OCI-LY1 (cell line): Measurements from ENCODE around the gene DUSP6.

Source experiments
- H2AFZ ChIP-seq: fragments of 200-600 bp; sonication (generic), shearing (Covaris generic); 2 replicates; pipeline ENCODE4 v1.6.0; 2014; ENCODE audit warnings: antibody characterized with exemption, mild to moderate bottlenecking, low read length
- H3F3A ChIP-seq: fragments of 200-600 bp; sonication (generic), shearing (Covaris generic); 2 replicates; pipeline ENCODE4 v1.6.0; 2014; ENCODE audit warnings: mild to moderate bottlenecking, antibody characterized with exemption, low read length, moderate library complexity; ENCODE audit not compliant: insufficient read depth
- H3K27ac ChIP-seq: fragments of 200-600 bp; sonication (generic); 2 replicates; pipeline ENCODE4 v1.5.1; 2014; ENCODE audit warnings: low read length, mixed run types, mild to moderate bottlenecking, low read depth; ENCODE audit not compliant: poor library complexity, severe bottlenecking
- H3K27me3 ChIP-seq: fragments of 200-600 bp; sonication (generic); 2 replicates; pipeline ENCODE4 v1.6.0; 2014; ENCODE audit warnings: antibody characterized with exemption, mild to moderate bottlenecking, low read length, moderate library complexity; ENCODE audit not compliant: insufficient read depth
- H3K36me3 ChIP-seq: fragments of 200-600 bp; sonication (generic); 2 replicates; pipeline ENCODE4 v1.6.1; 2014; ENCODE audit warnings: mild to moderate bottlenecking, antibody characterized with exemption, low read length, moderate library complexity, mixed read lengths; ENCODE audit not compliant: insufficient read depth
- H3K4me1 ChIP-seq: fragments of 200-600 bp; sonication (generic); 2 replicates; pipeline ENCODE4 v1.5.1; 2014; ENCODE audit warnings: mild to moderate bottlenecking, low read length, moderate library complexity; ENCODE audit not compliant: insufficient read depth, severe bottlenecking
- H3K4me2 ChIP-seq: fragments of 200-600 bp; sonication (generic), shearing (Covaris generic); 2 replicates; pipeline ENCODE4 v1.6.1; 2014; ENCODE audit warnings: low read length
- H3K4me3 ChIP-seq: fragments of 200-600 bp; sonication (generic); 2 replicates; pipeline ENCODE4 v1.5.1; 2014; ENCODE audit warnings: low read length, low read depth, mild to moderate bottlenecking, mixed read lengths; ENCODE audit not compliant: poor library complexity, severe bottlenecking
- H3K79me2 ChIP-seq: fragments of 200-600 bp; shearing (Covaris generic); 2 replicates; pipeline ENCODE4 v1.6.1; 2016; ENCODE audit warnings: mixed run types, low read length, mixed read lengths; ENCODE audit not compliant: insufficient read depth
- H3K9ac ChIP-seq: fragments of 200-600 bp; sonication (generic), shearing (Covaris generic); 2 replicates; pipeline ENCODE4 v1.6.1; 2014; ENCODE audit warnings: mild to moderate bottlenecking, low read length, mixed read lengths
- H3K9me2 ChIP-seq: fragments of 200-600 bp; sonication (generic), shearing (Covaris generic); 2 replicates; pipeline ENCODE4 v1.6.1; 2014; ENCODE audit warnings: low read depth, mild to moderate bottlenecking, low read length, mixed read lengths
- H3K9me3 ChIP-seq: fragments of 200-600 bp; shearing (Covaris generic); 2 replicates; pipeline ENCODE4 v1.6.1; 2014; ENCODE audit warnings: low read length, mixed read lengths
- H4K20me1 ChIP-seq: fragments of 200-600 bp; sonication (generic), shearing (Covaris generic); 2 replicates; pipeline ENCODE4 v1.6.0; 2016; ENCODE audit warnings: mild to moderate bottlenecking, low read length; ENCODE audit not compliant: insufficient read depth
- EZH2 ChIP-seq: fragments of 200-600 bp; sonication (generic), shearing (Covaris generic); IDR thresholded peaks from 2 replicates; pipeline ENCODE4 v1.8.0; 2017; ENCODE audit warnings: borderline replicate concordance, mixed run types, mild to moderate bottlenecking, antibody characterized with exemption, low read length, moderate library complexity, mixed read lengths
- TF ChIP-seq, protein P1 (sequence below): fragments of 200-600 bp; sonication (generic), shearing (Covaris generic); IDR thresholded peaks from 2 replicates; pipeline ENCODE4 v1.5.1; 2017; ENCODE audit warnings: mild to moderate bottlenecking, antibody characterized with exemption, low read length, moderate library complexity, mixed read lengths

The DUSP6 gene

GRCh38 chr12:89395712-89396111 lies 43.4 kb upstream of the DUSP6 start:
- Histone ChIP-seq H3K9me3 (no peaks in the 10 kb centered on the region), H3K9me2 (no peaks in the 10 kb centered on the region), H3K9ac (no peak overlapping the region), H2AFZ (no peak overlapping the region), H3K4me2 (no peak overlapping the region), H3K27me3 (no peaks in the 10 kb centered on the region), H4K20me1 (no peaks in the 10 kb centered on the region), H3K36me3 (no peaks in the 10 kb centered on the region), H3K4me1 (no peaks in the 10 kb centered on the region), H3K79me2 (no peaks in the 10 kb centered on the region), H3K4me3 (no peak overlapping the region), H3F3A (no peaks in the 10 kb centered on the region), H3K27ac (no peak overlapping the region)
- TF ChIP-seq, protein P1, sequence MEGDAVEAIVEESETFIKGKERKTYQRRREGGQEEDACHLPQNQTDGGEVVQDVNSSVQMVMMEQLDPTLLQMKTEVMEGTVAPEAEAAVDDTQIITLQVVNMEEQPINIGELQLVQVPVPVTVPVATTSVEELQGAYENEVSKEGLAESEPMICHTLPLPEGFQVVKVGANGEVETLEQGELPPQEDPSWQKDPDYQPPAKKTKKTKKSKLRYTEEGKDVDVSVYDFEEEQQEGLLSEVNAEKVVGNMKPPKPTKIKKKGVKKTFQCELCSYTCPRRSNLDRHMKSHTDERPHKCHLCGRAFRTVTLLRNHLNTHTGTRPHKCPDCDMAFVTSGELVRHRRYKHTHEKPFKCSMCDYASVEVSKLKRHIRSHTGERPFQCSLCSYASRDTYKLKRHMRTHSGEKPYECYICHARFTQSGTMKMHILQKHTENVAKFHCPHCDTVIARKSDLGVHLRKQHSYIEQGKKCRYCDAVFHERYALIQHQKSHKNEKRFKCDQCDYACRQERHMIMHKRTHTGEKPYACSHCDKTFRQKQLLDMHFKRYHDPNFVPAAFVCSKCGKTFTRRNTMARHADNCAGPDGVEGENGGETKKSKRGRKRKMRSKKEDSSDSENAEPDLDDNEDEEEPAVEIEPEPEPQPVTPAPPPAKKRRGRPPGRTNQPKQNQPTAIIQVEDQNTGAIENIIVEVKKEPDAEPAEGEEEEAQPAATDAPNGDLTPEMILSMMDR = no peak
- no peak for TF ChIP-seq EZH2

GRCh38 chr12:89393551-89394121 lies 41.3 kb upstream of the DUSP6 start:
- TF ChIP-seq EZH2 = no peak
- TF ChIP-seq, protein P1 = no peak
- Histone ChIP-seq H3K36me3 (no peaks in the 10 kb centered on the region), H3K4me2 (no peak overlapping the region), H3K27me3 (no peaks in the 10 kb centered on the region), H3K9ac (no peak overlapping the region), H3K9me2 (no peaks in the 10 kb centered on the region), H3K79me2 (no peaks in the 10 kb centered on the region), H3K4me1 (no peaks in the 10 kb centered on the region), H3K27ac (no peak overlapping the region), H3K4me3 (no peak overlapping the region), H3F3A (no peaks in the 10 kb centered on the region), H2AFZ (no peak overlapping the region), H4K20me1 (no peaks in the 10 kb centered on the region), H3K9me3 (no peaks in the 10 kb centered on the region)

GRCh38 chr12:89392391-89392790 lies 40.1 kb upstream of the DUSP6 start:
- no peaks in the 10 kb centered on the region for H3K9me2 ChIP-seq
- H2AFZ ChIP-seq = no peak overlapping the region
- H3K4me3 ChIP-seq = no peak overlapping the region
- H4K20me1 ChIP-seq = no peaks in the 10 kb centered on the region
- no peaks in the 10 kb centered on the region for H3K9me3 ChIP-seq
- H3K9ac ChIP-seq = no peak overlapping the region
- H3K27me3 ChIP-seq = no peaks in the 10 kb centered on the region
- H3K79me2 ChIP-seq = no peaks in the 10 kb centered on the region
- TF ChIP-seq, protein P1 = no peak
- TF ChIP-seq EZH2 = no peak
- no peak overlapping the region for H3K27ac ChIP-seq
- no peaks in the 10 kb centered on the region for H3F3A ChIP-seq
- no peaks in the 10 kb centered on the region for H3K36me3 ChIP-seq
- H3K4me2 ChIP-seq = no peak overlapping the region
- no peaks in the 10 kb centered on the region for H3K4me1 ChIP-seq
